Rectal smooth muscle tissue (tissue), 1 donor: ENCODE results near the gene TEX54.

Experiments
- H3K27ac ChIP-seq: one replicate; pipeline ENCODE4 v1.7.0; 2013; ENCODE audit warnings: low read depth, low read length, inconsistent platforms
- H3K27me3 ChIP-seq: one replicate; pipeline ENCODE4 v1.7.0; 2013; ENCODE audit warnings: low read length; ENCODE audit not compliant: control insufficient read depth, insufficient read depth
- H3K36me3 ChIP-seq: one replicate; pipeline ENCODE4 v1.7.0; 2013; ENCODE audit warnings: low read length; ENCODE audit not compliant: control insufficient read depth, insufficient read depth
- H3K4me1 ChIP-seq: one replicate; pipeline ENCODE4 v1.7.0; 2013; ENCODE audit warnings: low read length; ENCODE audit not compliant: control insufficient read depth, insufficient read depth
- H3K4me3 ChIP-seq: one replicate; pipeline ENCODE4 v1.7.0; 2013; ENCODE audit warnings: low read length
- H3K9ac ChIP-seq: one replicate; pipeline ENCODE4 v1.7.0; 2013; ENCODE audit warnings: low read length

Gene TEX54

GRCh38 chr11:62806611-62807121 lies 26.0 kb downstream of the TEX54 start:
- peaks cover 11% of the 10 kb centered on the region for H3K4me1 ChIP-seq
- H3K4me3 ChIP-seq: no peak overlapping the region
- no peaks in the 10 kb centered on the region for H3K27me3 ChIP-seq
- peaks cover 14% of the 10 kb centered on the region for H3K36me3 ChIP-seq
- H3K27ac ChIP-seq: no peak overlapping the region
- H3K9ac ChIP-seq: no peak overlapping the region

GRCh38 chr11:62805961-62806441 lies 26.6 kb downstream of the TEX54 start:
- Histone ChIP-seq H3K27ac (no peak overlapping the region), H3K27me3 (no peaks in the 10 kb centered on the region), H3K4me1 (peaks cover 11% of the 10 kb centered on the region), H3K36me3 (peaks cover 20% of the 10 kb centered on the region), H3K9ac (no peak overlapping the region), H3K4me3 (peak overlapping the region; percentile 95)

DNA sequence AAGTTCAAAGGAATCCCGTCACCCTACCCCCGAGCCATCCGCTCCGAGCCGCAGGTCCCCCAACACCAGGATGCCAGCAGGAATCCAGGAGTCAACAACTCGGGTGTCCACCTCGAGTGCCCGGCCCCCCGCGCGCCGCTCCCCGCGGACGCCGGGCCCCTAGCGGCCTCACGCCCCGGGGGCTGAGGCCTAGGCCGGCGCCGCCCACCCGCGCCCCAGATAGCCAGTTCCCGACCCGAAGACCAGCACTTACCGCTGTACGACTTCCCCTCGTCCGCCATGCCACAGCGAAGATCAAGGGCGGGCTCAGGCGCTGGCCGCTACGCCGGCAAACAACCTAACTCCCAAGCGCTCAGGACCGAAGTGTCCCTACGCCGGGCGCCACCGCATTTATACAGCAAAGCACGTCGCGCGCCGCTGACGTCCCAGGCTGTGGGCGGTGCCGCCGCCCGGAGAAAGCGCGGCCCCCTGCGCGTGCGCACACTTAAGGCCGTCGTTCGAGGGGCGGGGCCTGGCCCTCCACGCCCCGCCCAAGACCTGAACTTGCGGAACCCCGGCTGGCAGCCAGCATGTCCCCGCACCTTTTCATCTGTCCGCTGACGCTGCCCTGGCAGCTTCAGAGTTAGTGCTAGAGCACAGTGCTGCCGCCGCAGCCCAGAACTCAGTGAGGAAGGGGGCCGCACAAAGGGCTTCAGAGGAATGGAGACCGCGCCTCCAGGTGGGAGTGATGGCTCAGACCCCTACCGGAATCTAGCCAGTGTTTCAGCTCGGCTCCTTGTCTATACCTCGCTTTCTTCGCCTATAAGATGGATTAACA lies 27.4 kb downstream of the TEX54 start, which contains the start of gene NXF1:
Gene NXF1 (minus strand): TSS at position 365 of the 817 bp plus-strand sequence. CDS start 84 bp downstream, at position 281.
- peak within 1 kb of the TSS; percentile 91 for H3K27ac ChIP-seq
- peak within 1 kb of the TSS; percentile 91 for H3K9ac ChIP-seq
- H3K36me3 ChIP-seq: peaks cover 28% of the 10 kb centered on the region

GRCh38 chr11:62804310-62805075 lies 28.1 kb downstream of the TEX54 start:
- Histone ChIP-seq H3K4me3 (peak overlapping the region; percentile 95), H3K27ac (peak overlapping the region; percentile 91), H3K4me1 (peaks cover 11% of the 10 kb centered on the region), H3K9ac (peak overlapping the region; percentile 91), H3K27me3 (no peaks in the 10 kb centered on the region), H3K36me3 (peaks cover 35% of the 10 kb centered on the region)

More for the DNA sequence above, 27.4 kb downstream of the TEX54 start, which contains the start of gene NXF1:
- Histone ChIP-seq H3K4me1 (peaks cover 11% of the 10 kb centered on the region), H3K27me3 (no peaks in the 10 kb centered on the region), H3K4me3 (peak within 1 kb of the TSS; percentile 95)

GRCh38 chr11:62801071-62801470 lies 31.6 kb downstream of the TEX54 start:
- Histone ChIP-seq H3K27ac (no peak overlapping the region), H3K9ac (no peak overlapping the region), H3K36me3 (peaks cover 58% of the 10 kb centered on the region), H3K4me1 (peaks cover 11% of the 10 kb centered on the region), H3K27me3 (no peaks in the 10 kb centered on the region), H3K4me3 (no peak overlapping the region)

GRCh38 chr11:62799486-62799885 lies 33.2 kb downstream of the TEX54 start:
- Histone ChIP-seq H3K9ac (no peak overlapping the region), H3K36me3 (peaks cover 73% of the 10 kb centered on the region), H3K4me3 (no peak overlapping the region)

DNA sequence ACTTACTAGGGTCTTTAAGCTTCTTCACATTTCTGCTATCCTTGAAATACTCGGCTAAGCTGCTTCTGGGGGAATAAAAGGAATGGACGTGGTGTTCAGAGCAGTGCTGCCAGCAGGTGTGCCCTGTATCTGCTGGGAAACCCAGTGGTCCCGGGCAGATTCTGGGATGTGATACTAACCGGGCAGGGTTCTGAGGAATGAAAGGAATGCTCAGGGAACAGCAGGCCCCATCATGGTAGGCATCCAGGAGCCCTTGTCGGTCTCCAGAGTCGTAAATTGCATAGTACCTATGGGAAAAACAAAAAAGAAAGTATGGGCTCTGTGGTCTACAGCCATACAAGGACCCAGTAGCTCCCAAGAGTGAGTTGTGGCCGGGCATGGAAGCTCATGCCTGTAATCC lies 36.4 kb downstream of the TEX54 start:
- no peak overlapping the region for H3K4me3 ChIP-seq
- H3K27ac ChIP-seq: no peak overlapping the region
- no peaks in the 10 kb centered on the region for H3K27me3 ChIP-seq
- H3K36me3 ChIP-seq: peaks cover 60% of the 10 kb centered on the region
- peaks cover 7% of the 10 kb centered on the region for H3K4me1 ChIP-seq
- H3K9ac ChIP-seq: no peak overlapping the region

More at GRCh38 chr11:62799486-62799885, 33.2 kb downstream of the TEX54 start:
- Histone ChIP-seq H3K27me3 (no peaks in the 10 kb centered on the region), H3K4me1 (peaks cover 10% of the 10 kb centered on the region), H3K27ac (no peak overlapping the region)

DNA sequence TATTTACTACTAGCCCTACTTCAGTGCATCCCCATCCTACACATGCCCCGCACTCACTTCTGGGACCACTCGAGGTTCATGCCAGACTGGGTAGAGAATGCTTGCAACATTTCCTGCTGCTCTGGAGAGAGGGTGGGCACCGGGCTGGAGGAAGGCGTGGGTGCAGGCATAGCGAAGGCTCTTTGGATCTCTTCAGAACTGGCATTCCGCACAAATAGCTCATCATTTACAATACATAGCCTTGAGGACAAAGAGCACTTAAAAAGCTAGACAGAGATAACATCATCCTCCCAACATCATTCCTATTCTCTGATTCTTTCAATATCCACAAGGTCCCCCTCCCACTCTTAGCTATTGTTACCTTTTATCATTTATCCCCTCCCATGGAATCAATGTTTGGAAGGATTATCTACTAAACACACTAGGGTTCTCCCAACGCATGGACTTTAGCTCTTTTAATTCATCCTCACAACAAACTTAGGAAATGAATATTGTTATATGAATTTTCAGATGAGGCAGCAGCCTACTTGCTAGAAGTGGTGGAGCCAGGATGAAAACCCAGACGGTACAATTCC lies 38.4 kb downstream of the TEX54 start:
- no peaks in the 10 kb centered on the region for H3K27me3 ChIP-seq

GRCh38 chr11:62792202-62792575 lies 40.5 kb downstream of the TEX54 start:
- Histone ChIP-seq H3K4me3 (peak overlapping the region; percentile 97), H3K36me3 (peaks cover 40% of the 10 kb centered on the region), H3K9ac (no peak overlapping the region), H3K27me3 (no peaks in the 10 kb centered on the region), H3K27ac (peak overlapping the region; percentile 82), H3K4me1 (peaks cover 9% of the 10 kb centered on the region)

More for the DNA sequence above, 38.4 kb downstream of the TEX54 start:
- Histone ChIP-seq H3K4me1 (peaks cover 9% of the 10 kb centered on the region), H3K4me3 (no peak overlapping the region), H3K27ac (no peak overlapping the region), H3K9ac (no peak overlapping the region), H3K36me3 (peaks cover 50% of the 10 kb centered on the region)

- peaks cover 35% of the 10 kb centered on the region for H3K36me3 ChIP-seq
These were observed 41.0 kb downstream of the TEX54 start, which contains the start of gene TMEM223 for GRCh38 chr11:62791501-62792201. Gene TMEM223, minus strand, starts transcription at chr11:62792006. Its CDS starts 12 bp downstream, at chr11:62791994.

DNA sequence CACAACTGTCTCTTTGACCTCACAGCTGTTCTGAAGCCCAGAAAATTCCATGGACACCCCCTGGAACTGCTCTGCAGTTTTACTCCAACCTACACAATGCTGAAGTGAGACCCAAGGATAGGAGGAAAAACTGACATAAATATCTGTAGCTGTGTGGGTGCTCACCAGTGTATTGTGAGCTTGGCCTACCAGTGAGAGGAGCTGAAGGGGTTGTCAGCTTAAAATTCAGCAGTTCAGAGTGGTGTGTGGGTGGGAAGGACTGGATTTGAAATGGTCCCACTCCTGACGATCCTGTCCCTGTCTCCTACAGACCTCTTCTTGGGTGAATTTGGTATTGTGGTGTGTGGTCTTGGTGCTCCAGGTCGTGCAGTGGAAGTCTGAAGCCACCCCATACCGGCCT lies 43.1 kb downstream of the TEX54 start:
- Histone ChIP-seq H3K36me3 (peaks cover 18% of the 10 kb centered on the region), H3K27me3 (no peaks in the 10 kb centered on the region), H3K4me1 (peaks cover 15% of the 10 kb centered on the region), H3K9ac (no peak overlapping the region), H3K4me3 (no peak overlapping the region), H3K27ac (no peak overlapping the region)

More at GRCh38 chr11:62791501-62792201, 41.0 kb downstream of the TEX54 start, which contains the start of gene TMEM223:
- Histone ChIP-seq H3K4me1 (peaks cover 9% of the 10 kb centered on the region), H3K4me3 (peak within 1 kb of the TSS; percentile 97), H3K9ac (peak within 1 kb of the TSS; percentile 83), H3K27ac (peak within 1 kb of the TSS; percentile 82), H3K27me3 (no peaks in the 10 kb centered on the region)
